T-cell (primary cell): ENCODE measurements around the gene SH3BGR. TPM values are rescaled to one million over a fixed set of nuclear protein-coding genes. Genes with fewer than 3 reads are reported as not detected.

Experiments used
- total RNA-seq, 35 experiments: library from RNA in 6 of 35; stranded (reverse) in 6 of 35; fragments of 120-200 nt in 1 of 35; gene quantifications; one replicate each; pipeline versions ENCODE4 v1.2.1 to v1.2.4 and lab custom pipeline; 2013 to 2026

Gene SH3BGR
- total RNA-seq, 5 donors from 2014 or later (not counting 1 experiment from before 2014, with no cell fraction given), result 1.3 to 2.0 (median 1.8) TPM

Other genes starting within 250 kb of the SH3BGR start
- 10 to 100 TPM; 70.2 to 86.3 (median 75.2) TPM for gene BRWD1, start 138.3 kb upstream of the SH3BGR start, total RNA-seq
- gene HMGN1, start 102.9 kb upstream of the SH3BGR start, total RNA-seq, result 100 to 1,000 TPM; 206 to 254 (median 239) TPM
- under 1 TPM in 4 of 5 donors, not detected in 1; 0.23 to 0.60 (median 0.44) TPM for gene LCA5L, start 6.2 kb upstream of the SH3BGR start, total RNA-seq
- gene B3GALT5, start 161.0 kb downstream of the SH3BGR start, total RNA-seq, result under 1 TPM in 3 of 5 donors, not detected in 2; 0.03 to 0.09 (median 0.06) TPM